CD4-positive, alpha-beta T cell treated with Interleukin-6 at 100 ng/mL for 8 hours (primary cell): ENCODE data around the gene DENND1C.

Source experiments
- DNase-seq: peaks from one replicate; pipeline ENCODE4 v3.0.0-alpha.2; 2020; ENCODE audit warnings: mixed read lengths, low spot score

Gene DENND1C

GRCh38 chr19:6480848-6481415, 655 bp downstream of the DENND1C start:
- DNase-seq, result no peak

- DNase-seq, result no peak
These were observed 1.7 kb downstream of the DENND1C start for GRCh38 chr19:6479836-6480398.

- DNase-seq, result no peak
These were observed 2.8 kb downstream of the DENND1C start for GRCh38 chr19:6478815-6479214.

- no peak for DNase-seq
These were observed 4.6 kb downstream of the DENND1C start for GRCh38 chr19:6476896-6477431.

- DNase-seq, result no peak
These were observed 5.3 kb downstream of the DENND1C start for GRCh38 chr19:6476155-6476895.

GRCh38 chr19:6475321-6476108, 6.1 kb downstream of the DENND1C start:
- DNase-seq, result no peak

- DNase-seq, result no peak
These were observed 7.9 kb downstream of the DENND1C start for GRCh38 chr19:6473647-6474046.

- DNase-seq, result no peak
These were observed 8.9 kb downstream of the DENND1C start for GRCh38 chr19:6472713-6473112.

GRCh38 chr19:6471076-6471475, 10.5 kb downstream of the DENND1C start:
- DNase-seq, result no peak

GRCh38 chr19:6470173-6470572, 11.4 kb downstream of the DENND1C start:
- DNase-seq, result no peak

- no peak for DNase-seq
These were observed 14.2 kb downstream of the DENND1C start for GRCh38 chr19:6467384-6467783.

- no peak for DNase-seq
These were observed 14.9 kb downstream of the DENND1C start for GRCh38 chr19:6466526-6467248.

- DNase-seq, result no peak
These were observed 15.9 kb downstream of the DENND1C start for GRCh38 chr19:6465663-6466062.

GRCh38 chr19:6465006-6465405, 16.6 kb downstream of the DENND1C start:
- DNase-seq, result no peak

GRCh38 chr19:6464070-6464873, 17.3 kb downstream of the DENND1C start, which contains the start of gene CRB3:
Gene CRB3, plus strand, starts transcription at chr19:6464271. Its CDS starts 431 bp downstream, at chr19:6464702.
- peak; percentile 61 for DNase-seq

GRCh38 chr19:6460099-6460884, 21.3 kb downstream of the DENND1C start:
- peak; percentile 94 for DNase-seq

- DNase-seq, result peak; percentile 60
These were observed 22.1 kb downstream of the DENND1C start, which contains the start of gene SLC25A23 for GRCh38 chr19:6459262-6460098. Gene SLC25A23, minus strand, starts transcription at chr19:6459792. Its CDS starts 164 bp downstream, at chr19:6459628.

GRCh38 chr19:6458695-6459261, 22.8 kb downstream of the DENND1C start:
- DNase-seq, result no peak
